MCF 10A (cell line): ENCODE data around the gene AK5. TPM values are rescaled to one million over a fixed set of nuclear protein-coding genes. Genes with fewer than 3 reads are reported as not detected.

Source experiments
- BruUV-seq: library from RNA; stranded (reverse); fragments of 400-500 nt; replicated peaks from 2 replicates; lab custom pipeline; 2021; lab: Mats Ljungman, UMichigan
- CTCF ChIA-PET: fragments of 300-600 bp; sonication (Branson Sonifier 250); formaldehyde crosslinking; extraction: SDS; loops from one replicate; lab custom pipeline; 2021; ENCODE audit warnings: antibody characterized with exemption, inconsistent platforms; lab: Yijun Ruan, JAX
- POLR2A ChIA-PET: fragments of 300-600, 350-650 bp; sonication (Branson Sonifier 250); formaldehyde crosslinking; extraction: SDS; loops from one replicate; lab custom pipeline; 2020; ENCODE audit warnings: antibody characterized with exemption, inconsistent platforms; lab: Yijun Ruan, JAX
- DNase-seq: peaks from one replicate; pipeline ENCODE4 v3.0.0-alpha.2; 2018; ENCODE audit not compliant: unreplicated experiment
- H3K27ac Mint-ChIP-seq: one replicate; pipeline ENCODE4 v1.8.0; 2022; ENCODE audit warnings: mild to moderate bottlenecking, low read depth, mixed read lengths; ENCODE audit not compliant: unreplicated experiment
- H3K27me3 Mint-ChIP-seq: one replicate; pipeline ENCODE4 v1.8.0; 2022; ENCODE audit warnings: mixed read lengths; ENCODE audit not compliant: insufficient read depth, unreplicated experiment
- H3K36me3 Mint-ChIP-seq: one replicate; pipeline ENCODE4 v1.8.0; 2022; ENCODE audit warnings: mild to moderate bottlenecking, moderate library complexity, mixed read lengths; ENCODE audit not compliant: insufficient read depth, unreplicated experiment
- H3K4me1 Mint-ChIP-seq: one replicate; pipeline ENCODE4 v1.8.0; 2022; ENCODE audit warnings: mixed read lengths; ENCODE audit not compliant: insufficient read depth, unreplicated experiment
- H3K4me3 Mint-ChIP-seq: one replicate; pipeline ENCODE4 v1.8.0; 2022; ENCODE audit warnings: mild to moderate bottlenecking, moderate library complexity, mixed read lengths; ENCODE audit not compliant: unreplicated experiment
- H3K9me3 Mint-ChIP-seq: one replicate; pipeline ENCODE4 v1.8.0; 2022; ENCODE audit warnings: mixed read lengths; ENCODE audit not compliant: unreplicated experiment
- CTCF ChIP-seq: fragments of 200-600 bp; IDR thresholded peaks from one replicate; pipeline ENCODE4 v1.8.0; 2022; ENCODE audit warnings: antibody characterized with exemption, mild to moderate bottlenecking; ENCODE audit not compliant: unreplicated experiment
- intact Hi-C: fragments of 100-400 bp; cut with micrococcal nuclease; formaldehyde crosslinking; loops from 2 replicates; pipeline ENCODE4 v1.14.1; 2022
- total RNA-seq: library from RNA; stranded (reverse); gene quantifications from 2 replicates; pipeline ENCODE4 v1.2.3, GENCODE V29; 2022

AK5 gene
- total RNA-seq, 1 experiment from 2014 or later = not detected

GRCh38 chr1:77238462-77238861 lies 43.4 kb upstream of the AK5 start:
- no peaks in the 10 kb centered on the region for H3K4me1 Mint-ChIP-seq

GRCh38 chr1:77239311-77239710 lies 42.5 kb upstream of the AK5 start:
- intact Hi-C loops = no loop called here
- BruUV-seq = no TSS peak
- DNase-seq = no peak
- Mint-ChIP-seq H3K4me3 (no peak overlapping the region), H3K4me1 (no peaks in the 10 kb centered on the region), H3K9me3 (peaks cover 7% of the 10 kb centered on the region), H3K36me3 (no peaks in the 10 kb centered on the region), H3K27me3 (peaks cover 15% of the 10 kb centered on the region), H3K27ac (no peak overlapping the region)
- no peak for TF ChIP-seq CTCF
- POLR2A ChIA-PET = interaction anchor here (0.6 kb wide), 1 partner anchor 36 kb away, joined by 3 read pairs; no protein-coding TSS in a partner anchor
- CTCF ChIA-PET = no interaction called here

More at GRCh38 chr1:77238462-77238861, 43.4 kb upstream of the AK5 start:
- no peak overlapping the region for H3K27ac Mint-ChIP-seq
- no peak for DNase-seq
- ChIA-PET POLR2A (interaction anchor here (0.6 to 0.7 kb wide), 2 partner anchors 37 to 43 kb away, joined by 3 to 4 read pairs; no protein-coding TSS in a partner anchor), CTCF (interaction anchor here (0.5 kb wide), 1 partner anchor 98 kb away, joined by 3 read pairs; no protein-coding TSS in a partner anchor)
- intact Hi-C loops = no loop called here
- H3K4me3 Mint-ChIP-seq = no peak overlapping the region
- peaks cover 15% of the 10 kb centered on the region for H3K27me3 Mint-ChIP-seq
- no peak for TF ChIP-seq CTCF
- peaks cover 6% of the 10 kb centered on the region for H3K9me3 Mint-ChIP-seq
- H3K36me3 Mint-ChIP-seq = no peaks in the 10 kb centered on the region
- BruUV-seq = no TSS peak

- Mint-ChIP-seq H3K36me3 (no peaks in the 10 kb centered on the region), H3K27ac (no peak overlapping the region), H3K4me3 (no peak overlapping the region), H3K9me3 (peaks cover 16% of the 10 kb centered on the region), H3K27me3 (peaks cover 28% of the 10 kb centered on the region), H3K4me1 (no peaks in the 10 kb centered on the region)
- no peak for TF ChIP-seq CTCF
- intact Hi-C loops = no loop called here
- DNase-seq = no peak
- BruUV-seq = no TSS peak
- POLR2A ChIA-PET = no interaction called here
- CTCF ChIA-PET = interaction anchor here (1.3 kb wide), 1 partner anchor 8 kb away, joined by 3 read pairs; no protein-coding TSS in a partner anchor
Measured at GRCh38 chr1:77245830-77246229, 36.0 kb upstream of the AK5 start.

- ChIA-PET CTCF (no interaction called here), POLR2A (no interaction called here)
- intact Hi-C loops = no loop called here
- DNase-seq = no peak
- H3K27me3 Mint-ChIP-seq = peaks cover 62% of the 10 kb centered on the region
- peaks cover 9% of the 10 kb centered on the region for H3K9me3 Mint-ChIP-seq
- BruUV-seq = no TSS peak
- no peak for TF ChIP-seq CTCF
- no peak overlapping the region for H3K27ac Mint-ChIP-seq
- H3K4me1 Mint-ChIP-seq = no peaks in the 10 kb centered on the region
- no peak overlapping the region for H3K4me3 Mint-ChIP-seq
- no peaks in the 10 kb centered on the region for H3K36me3 Mint-ChIP-seq
Measured at GRCh38 chr1:77250126-77250525, 31.7 kb upstream of the AK5 start.
